Measurements from ENCODE around the gene ANKH.

DNA sequence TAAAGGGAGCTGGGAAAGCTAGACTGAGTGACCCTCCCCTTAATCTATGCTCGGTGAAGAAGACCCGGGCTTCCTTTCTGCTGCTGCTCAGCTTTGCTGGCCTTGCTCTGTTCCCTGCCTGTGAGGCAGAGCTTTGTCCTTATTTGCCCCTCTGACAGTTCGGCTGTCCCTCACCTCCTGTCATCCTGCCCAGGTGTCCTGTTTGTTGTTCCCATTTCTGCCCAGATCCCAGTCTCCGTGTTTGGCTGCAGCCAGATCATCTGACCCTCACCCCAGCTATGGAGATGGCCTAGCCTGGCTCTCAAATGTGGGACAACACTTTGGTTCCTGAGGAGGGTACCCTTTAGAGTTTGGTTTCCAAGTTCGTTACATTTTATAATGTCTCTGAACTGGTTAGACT lies 186.8 kb downstream of the ANKH start:
- TF ChIP-seq, protein P1, sequence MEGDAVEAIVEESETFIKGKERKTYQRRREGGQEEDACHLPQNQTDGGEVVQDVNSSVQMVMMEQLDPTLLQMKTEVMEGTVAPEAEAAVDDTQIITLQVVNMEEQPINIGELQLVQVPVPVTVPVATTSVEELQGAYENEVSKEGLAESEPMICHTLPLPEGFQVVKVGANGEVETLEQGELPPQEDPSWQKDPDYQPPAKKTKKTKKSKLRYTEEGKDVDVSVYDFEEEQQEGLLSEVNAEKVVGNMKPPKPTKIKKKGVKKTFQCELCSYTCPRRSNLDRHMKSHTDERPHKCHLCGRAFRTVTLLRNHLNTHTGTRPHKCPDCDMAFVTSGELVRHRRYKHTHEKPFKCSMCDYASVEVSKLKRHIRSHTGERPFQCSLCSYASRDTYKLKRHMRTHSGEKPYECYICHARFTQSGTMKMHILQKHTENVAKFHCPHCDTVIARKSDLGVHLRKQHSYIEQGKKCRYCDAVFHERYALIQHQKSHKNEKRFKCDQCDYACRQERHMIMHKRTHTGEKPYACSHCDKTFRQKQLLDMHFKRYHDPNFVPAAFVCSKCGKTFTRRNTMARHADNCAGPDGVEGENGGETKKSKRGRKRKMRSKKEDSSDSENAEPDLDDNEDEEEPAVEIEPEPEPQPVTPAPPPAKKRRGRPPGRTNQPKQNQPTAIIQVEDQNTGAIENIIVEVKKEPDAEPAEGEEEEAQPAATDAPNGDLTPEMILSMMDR (IDR thresholded peaks at IDR 0.05), result no peak
- TF ChIP-seq POLR2A (IDR thresholded peaks at IDR 0.05), result no peak
